ENCODE data around the gene ZIC4. TPM values are rescaled to one million over a fixed set of nuclear protein-coding genes. Genes with fewer than 3 reads are reported as not detected.

The ZIC4 gene
- total RNA-seq, 1 donor from 2014 or later: not detected

DNA sequence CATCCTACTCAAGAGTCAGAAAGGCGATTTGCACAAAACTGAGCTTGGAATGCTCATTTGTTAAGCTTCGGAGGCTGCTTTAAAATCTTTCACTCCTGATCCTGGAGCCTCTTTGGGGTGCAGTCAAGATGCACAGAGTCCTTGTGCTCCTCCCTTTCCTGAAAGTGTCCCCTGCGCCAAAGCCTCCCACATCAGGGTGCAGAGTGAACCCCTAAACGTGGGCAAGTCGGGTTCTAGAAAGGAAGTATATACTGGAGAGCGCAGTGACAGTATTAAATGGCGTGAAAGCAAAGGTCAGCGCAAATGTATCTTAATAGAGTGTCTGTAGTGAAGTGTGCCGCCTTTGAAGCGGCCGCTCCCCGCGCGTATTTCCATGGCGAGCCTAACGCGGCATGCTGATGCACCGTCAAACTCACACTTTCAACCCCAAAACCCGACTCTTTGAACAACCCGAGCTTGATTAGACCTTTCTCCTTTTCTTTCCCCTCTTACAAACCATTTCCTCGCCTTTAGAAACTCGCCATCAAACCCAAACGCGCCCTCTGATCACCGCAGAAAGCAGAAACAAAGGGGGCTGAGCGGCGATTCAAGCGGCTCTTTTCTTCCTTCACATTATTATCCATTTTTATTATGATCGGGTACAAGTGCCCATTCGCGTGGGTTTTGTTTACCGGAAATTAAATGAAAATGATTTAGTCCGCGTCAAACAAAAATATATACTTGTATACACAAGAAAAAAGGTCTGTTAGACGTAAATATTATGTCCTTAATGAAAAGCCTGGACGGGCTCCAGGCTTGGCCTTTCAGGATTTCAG is 18.3 kb downstream of the ZIC4 start:
- H3K4me3 Mint-ChIP-seq (ENCODE audit: unreplicated experiment): peak overlapping the region; percentile 4
- H3K4me1 Mint-ChIP-seq (ENCODE audit: low read depth, unreplicated experiment): peaks cover 8% of the 10 kb centered on the region
- H3K27ac Mint-ChIP-seq (ENCODE audit: unreplicated experiment): no peak overlapping the region
- peaks cover 16% of the 10 kb centered on the region for H3K9me3 Mint-ChIP-seq (ENCODE audit: unreplicated experiment)
- peaks cover 71% of the 10 kb centered on the region for H3K27me3 Mint-ChIP-seq (ENCODE audit: unreplicated experiment)
- H3K36me3 Mint-ChIP-seq (ENCODE audit: unreplicated experiment): no peaks in the 10 kb centered on the region
- DNase-seq: no peak
- TF ChIP-seq, protein P1, sequence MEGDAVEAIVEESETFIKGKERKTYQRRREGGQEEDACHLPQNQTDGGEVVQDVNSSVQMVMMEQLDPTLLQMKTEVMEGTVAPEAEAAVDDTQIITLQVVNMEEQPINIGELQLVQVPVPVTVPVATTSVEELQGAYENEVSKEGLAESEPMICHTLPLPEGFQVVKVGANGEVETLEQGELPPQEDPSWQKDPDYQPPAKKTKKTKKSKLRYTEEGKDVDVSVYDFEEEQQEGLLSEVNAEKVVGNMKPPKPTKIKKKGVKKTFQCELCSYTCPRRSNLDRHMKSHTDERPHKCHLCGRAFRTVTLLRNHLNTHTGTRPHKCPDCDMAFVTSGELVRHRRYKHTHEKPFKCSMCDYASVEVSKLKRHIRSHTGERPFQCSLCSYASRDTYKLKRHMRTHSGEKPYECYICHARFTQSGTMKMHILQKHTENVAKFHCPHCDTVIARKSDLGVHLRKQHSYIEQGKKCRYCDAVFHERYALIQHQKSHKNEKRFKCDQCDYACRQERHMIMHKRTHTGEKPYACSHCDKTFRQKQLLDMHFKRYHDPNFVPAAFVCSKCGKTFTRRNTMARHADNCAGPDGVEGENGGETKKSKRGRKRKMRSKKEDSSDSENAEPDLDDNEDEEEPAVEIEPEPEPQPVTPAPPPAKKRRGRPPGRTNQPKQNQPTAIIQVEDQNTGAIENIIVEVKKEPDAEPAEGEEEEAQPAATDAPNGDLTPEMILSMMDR (IDR thresholded peaks at IDR 0.05; ENCODE audit: partially characterized antibody, unreplicated experiment): no peak

DNA sequence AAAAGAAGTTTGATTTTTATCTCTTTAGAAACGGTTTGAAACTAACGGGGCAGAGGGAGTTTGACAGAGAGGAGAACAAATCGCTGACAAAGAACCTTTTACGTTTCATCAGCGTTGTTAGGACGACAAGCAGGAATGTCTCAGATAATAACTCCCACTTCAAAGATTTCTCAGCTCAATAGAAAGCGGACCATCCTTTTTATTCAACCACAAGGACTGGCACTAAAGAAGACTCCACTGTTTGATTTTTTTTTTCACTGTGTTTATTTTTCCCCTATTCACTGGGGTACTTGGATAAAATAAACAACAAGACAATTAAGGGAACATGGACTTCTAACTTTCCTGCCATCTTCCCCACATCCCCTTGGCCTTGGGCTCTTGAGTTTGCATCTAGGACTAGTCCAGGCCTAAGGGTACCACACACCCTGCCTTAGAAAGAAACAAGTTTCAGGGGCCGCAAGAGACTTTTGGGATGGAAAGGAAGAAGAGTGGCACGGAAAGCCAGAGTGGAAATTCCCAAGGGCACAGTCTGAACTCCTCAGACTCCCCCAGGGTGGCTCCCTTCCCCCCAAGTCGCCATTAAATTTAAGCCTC is 19.0 kb downstream of the ZIC4 start:
- TF ChIP-seq, protein P1 (IDR thresholded peaks at IDR 0.05; ENCODE audit: partially characterized antibody, unreplicated experiment): no peak
- Mint-ChIP-seq H3K4me3 (ENCODE audit: unreplicated experiment) (no peak overlapping the region), H3K27me3 (ENCODE audit: unreplicated experiment) (peaks cover 65% of the 10 kb centered on the region), H3K36me3 (ENCODE audit: unreplicated experiment) (no peaks in the 10 kb centered on the region), H3K9me3 (ENCODE audit: unreplicated experiment) (peaks cover 13% of the 10 kb centered on the region), H3K27ac (ENCODE audit: unreplicated experiment) (no peak overlapping the region), H3K4me1 (ENCODE audit: low read depth, unreplicated experiment) (peaks cover 3% of the 10 kb centered on the region)
- no peak for DNase-seq

DNA sequence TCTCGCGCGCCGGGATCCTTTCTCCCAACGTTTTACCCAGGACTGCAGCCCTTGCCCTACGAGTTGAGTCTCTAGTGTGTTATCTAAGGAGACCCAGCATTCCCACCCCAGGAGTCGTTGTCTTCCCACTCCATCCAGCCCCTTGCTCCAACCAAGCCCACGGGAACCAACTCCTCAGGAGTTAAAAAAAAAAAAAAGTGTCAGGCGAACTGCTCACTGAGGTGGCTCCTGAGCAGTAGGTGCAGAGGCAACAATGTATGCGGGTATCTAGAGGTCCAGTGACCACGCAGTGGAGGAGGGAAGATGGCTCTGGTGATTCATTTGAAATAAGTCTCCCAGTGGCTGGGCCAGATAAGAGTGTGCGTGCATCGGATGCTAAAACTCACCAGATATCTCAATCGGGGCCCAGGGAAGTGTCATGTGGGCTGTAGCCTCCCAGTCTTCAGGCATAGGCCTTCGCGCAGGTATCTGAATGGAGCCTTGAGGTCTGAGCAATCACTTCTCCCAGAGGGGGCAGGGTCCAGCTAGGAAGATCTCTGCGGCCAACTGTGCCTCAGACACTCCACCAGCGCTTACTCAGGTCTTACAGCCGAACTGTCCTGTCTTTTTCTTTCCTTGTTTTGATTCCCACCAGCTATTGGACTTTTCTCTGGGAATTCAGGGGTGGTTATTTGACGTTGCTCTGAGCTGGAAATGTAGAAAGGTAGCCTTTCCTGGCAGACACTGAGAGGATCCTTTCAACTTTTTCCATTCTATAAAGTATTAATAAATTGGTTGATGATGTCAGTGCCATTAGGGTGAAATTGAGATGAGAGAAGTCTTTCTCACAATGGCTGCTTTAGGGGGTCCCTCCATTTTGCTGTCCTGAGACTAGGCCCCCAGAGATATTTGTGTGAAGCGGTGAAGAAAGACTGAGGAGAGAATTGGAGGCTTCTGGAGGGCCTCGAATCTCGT is 21.0 kb downstream of the ZIC4 start:
- Mint-ChIP-seq H3K4me1 (ENCODE audit: low read depth, unreplicated experiment) (no peaks in the 10 kb centered on the region), H3K27me3 (ENCODE audit: unreplicated experiment) (peaks cover 55% of the 10 kb centered on the region), H3K9me3 (ENCODE audit: unreplicated experiment) (peaks cover 12% of the 10 kb centered on the region), H3K27ac (ENCODE audit: unreplicated experiment) (no peak overlapping the region), H3K4me3 (ENCODE audit: unreplicated experiment) (no peak overlapping the region), H3K36me3 (ENCODE audit: unreplicated experiment) (no peaks in the 10 kb centered on the region)
- no peak for DNase-seq
- TF ChIP-seq, protein P1 (IDR thresholded peaks at IDR 0.05; ENCODE audit: partially characterized antibody, unreplicated experiment): no peak

DNA sequence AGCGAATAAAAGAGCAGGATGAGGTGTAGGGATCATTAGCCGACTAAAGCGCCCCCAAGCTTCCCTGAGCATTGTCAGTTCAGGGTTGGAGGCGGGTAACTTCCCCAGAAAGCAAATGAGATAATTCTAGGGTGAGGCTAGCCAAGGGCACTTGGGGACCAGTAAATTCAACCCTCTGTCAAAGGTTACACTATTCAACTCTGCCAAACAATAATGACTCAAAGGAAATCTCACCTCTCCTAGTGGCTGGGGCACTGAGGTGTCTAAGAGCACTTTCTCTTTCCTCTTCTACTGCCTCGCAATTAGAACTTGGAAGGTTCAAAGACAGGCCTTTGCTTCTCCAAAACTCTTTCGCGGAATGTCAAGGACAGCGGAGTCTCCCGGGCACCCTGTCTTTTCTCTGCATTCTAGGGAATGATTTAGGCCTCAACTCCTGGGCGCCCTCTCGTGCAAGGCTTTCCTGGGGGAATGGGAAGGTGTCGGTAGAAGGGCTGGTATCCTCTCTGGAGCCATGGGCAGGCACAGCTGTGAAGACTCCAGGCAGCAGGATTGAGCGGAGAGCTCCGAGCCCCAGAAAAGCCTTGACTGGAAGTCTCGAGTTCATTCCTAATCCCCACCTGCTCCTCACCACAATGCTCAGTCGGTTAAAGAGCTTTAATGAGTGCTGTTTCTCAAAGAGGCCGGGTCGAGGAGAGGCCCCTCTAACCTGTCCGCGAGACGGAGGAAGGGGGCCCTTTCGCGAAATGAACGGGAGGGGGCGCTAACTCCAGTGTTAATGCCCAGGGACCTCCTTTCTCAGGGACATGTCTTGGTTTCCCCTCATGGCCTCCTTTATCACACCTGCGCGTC is 21.9 kb downstream of the ZIC4 start:
- TF ChIP-seq, protein P1 (IDR thresholded peaks at IDR 0.05; ENCODE audit: partially characterized antibody, unreplicated experiment): peak; percentile 32

More for the DNA sequence above, 21.9 kb downstream of the ZIC4 start:
- Mint-ChIP-seq H3K4me3 (ENCODE audit: unreplicated experiment) (no peak overlapping the region), H3K4me1 (ENCODE audit: low read depth, unreplicated experiment) (no peaks in the 10 kb centered on the region), H3K36me3 (ENCODE audit: unreplicated experiment) (no peaks in the 10 kb centered on the region), H3K27ac (ENCODE audit: unreplicated experiment) (no peak overlapping the region), H3K27me3 (ENCODE audit: unreplicated experiment) (peaks cover 51% of the 10 kb centered on the region), H3K9me3 (ENCODE audit: unreplicated experiment) (peaks cover 11% of the 10 kb centered on the region)
- DNase-seq: no peak
